PC-3 (cell line): ENCODE data around the gene COL12A1. TPM values are rescaled to one million over a fixed set of nuclear protein-coding genes. Genes with fewer than 3 reads are reported as not detected.

ENCODE experiments used
- ATAC-seq: fragments of 200-7000 bp; cut with Tn5 transposase; 2 replicates; pipeline ENCODE4 v1.9.1; 2020; ENCODE audit warnings: mild to moderate bottlenecking, moderate library complexity
- BruUV-seq: library from RNA; stranded (reverse); fragments of 400-500 nt; replicated peaks from 2 replicates; lab custom pipeline; 2021; lab: Mats Ljungman, UMichigan
- CTCF ChIA-PET: fragments of 300-600 bp; sonication (Branson Sonifier 250); formaldehyde crosslinking; loops from one replicate; lab custom pipeline; 2022; ENCODE audit warnings: antibody characterized with exemption; lab: Charles Lee
- POLR2A ChIA-PET: fragments of 300-600 bp; sonication (Branson Sonifier 250); formaldehyde crosslinking; loops from one replicate; lab custom pipeline; 2022; ENCODE audit warnings: antibody characterized with exemption; ENCODE audit not compliant: unreplicated experiment; lab: Charles Lee
- DNase-seq: peaks from one replicate; pipeline ENCODE4 v3.0.0-alpha.2; 2015
- H2AFZ ChIP-seq: fragments of 300-600 bp; sonication (generic); 2 replicates; pipeline ENCODE4 v1.6.0; 2016; ENCODE audit warnings: antibody characterized with exemption, low read length
- H3F3A ChIP-seq: fragments of 300-600 bp; sonication (generic); one replicate; pipeline ENCODE4 v1.6.0; 2017; ENCODE audit warnings: antibody characterized with exemption, low read length, control low read depth, mild to moderate bottlenecking; ENCODE audit not compliant: unreplicated experiment
- H3K27ac ChIP-seq: fragments of 300-600 bp; sonication (generic); 2 replicates; pipeline ENCODE4 v1.5.1; 2016; ENCODE audit warnings: mild to moderate bottlenecking, low read length
- H3K27me3 ChIP-seq: fragments of 300-600 bp; sonication (generic); 2 replicates; pipeline ENCODE4 v1.6.1; 2016; ENCODE audit warnings: low read length, mixed read lengths
- H3K36me3 ChIP-seq: fragments of 300-600 bp; sonication (generic); 2 replicates; pipeline ENCODE4 v1.6.1; 2016; ENCODE audit warnings: low read depth, mixed run types, low read length, mixed read lengths
- H3K4me1 ChIP-seq: fragments of 300-600 bp; sonication (generic); 2 replicates; pipeline ENCODE4 v1.5.1; 2016; ENCODE audit warnings: low read length; ENCODE audit not compliant: insufficient read depth
- H3K4me2 ChIP-seq: fragments of 300-600 bp; sonication (generic); 2 replicates; pipeline ENCODE4 v1.6.0; 2016; ENCODE audit warnings: low read length
- H3K4me3 ChIP-seq: fragments of 300-600 bp; sonication (generic); 2 replicates; pipeline ENCODE4 v1.5.1; 2016; ENCODE audit warnings: mild to moderate bottlenecking, low read length, mixed read lengths
- H3K79me2 ChIP-seq: fragments of 300-600 bp; sonication (generic); 2 replicates; pipeline ENCODE4 v1.6.1; 2017; ENCODE audit warnings: low read length, mixed read lengths
- H3K9ac ChIP-seq: fragments of 300-600 bp; sonication (generic); 2 replicates; pipeline ENCODE4 v1.6.0; 2016; ENCODE audit warnings: mild to moderate bottlenecking, low read length
- H3K9me2 ChIP-seq: fragments of 300-600 bp; sonication (generic); replicated peaks from 2 replicates; pipeline ENCODE4 v1.6.1; 2016; ENCODE audit warnings: mixed run types, low read length, mixed read lengths
- H3K9me3 ChIP-seq: fragments of 300-600 bp; sonication (generic); 2 replicates; pipeline ENCODE4 v1.6.1; 2016; ENCODE audit warnings: low read length, mixed read lengths
- H4K20me1 ChIP-seq: fragments of 300-600 bp; sonication (generic); 2 replicates; pipeline ENCODE4 v1.6.1; 2016; ENCODE audit warnings: low read length, mixed read lengths
- CTCF ChIP-seq: fragments of 300-600 bp; sonication (generic); conservative IDR thresholded peaks from 2 replicates; pipeline ENCODE4 v1.5.1; 2017; ENCODE audit warnings: antibody characterized with exemption, low read depth, mild to moderate bottlenecking, low read length
- EZH2 ChIP-seq: fragments of 300-600 bp; sonication (generic); IDR thresholded peaks from one replicate; pipeline ENCODE4 v1.6.1; 2017; ENCODE audit warnings: antibody characterized with exemption, mild to moderate bottlenecking, low read length; ENCODE audit not compliant: unreplicated experiment
- EZH2phosphoT487 ChIP-seq: fragments of 300-600 bp; sonication (generic); IDR thresholded peaks from 2 replicates; pipeline ENCODE4 v1.6.1; 2018; ENCODE audit warnings: mild to moderate bottlenecking, antibody characterized with exemption, low read length, borderline replicate concordance
- intact Hi-C: fragments of 100-400 bp; cut with micrococcal nuclease; formaldehyde crosslinking; loops from 2 replicates; pipeline ENCODE4 v1.9.0; 2023
- total RNA-seq: library from RNA; depleted of rRNA; stranded (reverse); fragments of >200 nt; gene quantifications from 2 replicates; pipeline ENCODE4 v1.2.3, GENCODE V29; 2014

COL12A1 gene
- total RNA-seq, 1 experiment from 2014 or later: 24.2 TPM

GRCh38 chr6:75085931-75086635, 119.8 kb downstream of the COL12A1 start:
- H3K9me2 ChIP-seq: no peaks in the 10 kb centered on the region
- H3K4me3 ChIP-seq: no peak overlapping the region
- ChIA-PET CTCF (no interaction called here), POLR2A (no interaction called here)
- H3K27me3 ChIP-seq: no peaks in the 10 kb centered on the region
- TF ChIP-seq CTCF (no peak), EZH2phosphoT487 (no peak), EZH2 (no peak)
- no peak overlapping the region for H3K9ac ChIP-seq
- no peak overlapping the region for H3K27ac ChIP-seq
- ATAC-seq (no peak), DNase-seq (no peak)
- no peaks in the 10 kb centered on the region for H3F3A ChIP-seq
- H4K20me1 ChIP-seq: no peaks in the 10 kb centered on the region
- no TSS peak for BruUV-seq
- no peak overlapping the region for H3K4me2 ChIP-seq
- H3K79me2 ChIP-seq: no peaks in the 10 kb centered on the region
- intact Hi-C loops: no loop called here
- H2AFZ ChIP-seq: no peak overlapping the region
- no peaks in the 10 kb centered on the region for H3K9me3 ChIP-seq
- H3K36me3 ChIP-seq: no peaks in the 10 kb centered on the region
- no peaks in the 10 kb centered on the region for H3K4me1 ChIP-seq

GRCh38 chr6:75084872-75085381, 120.9 kb downstream of the COL12A1 start:
- Histone ChIP-seq H3K27me3 (no peaks in the 10 kb centered on the region), H4K20me1 (no peaks in the 10 kb centered on the region), H3K9me2 (no peaks in the 10 kb centered on the region), H2AFZ (no peak overlapping the region), H3F3A (no peaks in the 10 kb centered on the region), H3K9ac (no peak overlapping the region), H3K4me2 (no peak overlapping the region), H3K36me3 (no peaks in the 10 kb centered on the region), H3K27ac (no peak overlapping the region), H3K9me3 (no peaks in the 10 kb centered on the region), H3K79me2 (no peaks in the 10 kb centered on the region), H3K4me1 (no peaks in the 10 kb centered on the region), H3K4me3 (no peak overlapping the region)
- no peak for ATAC-seq
- DNase-seq: no peak
- CTCF ChIA-PET: no interaction called here
- POLR2A ChIA-PET: no interaction called here
- TF ChIP-seq EZH2: no peak
- TF ChIP-seq CTCF: no peak
- TF ChIP-seq EZH2phosphoT487: no peak
- intact Hi-C loops: no loop called here
- BruUV-seq: no TSS peak

GRCh38 chr6:75084018-75084417, 121.8 kb downstream of the COL12A1 start:
- CTCF ChIA-PET: no interaction called here
- H3K9ac ChIP-seq: no peak overlapping the region
- no peak for TF ChIP-seq CTCF
- H3K4me3 ChIP-seq: no peak overlapping the region
- POLR2A ChIA-PET: no interaction called here
- DNase-seq (no peak), ATAC-seq (no peak)
- H3K9me2 ChIP-seq: no peaks in the 10 kb centered on the region
- no peaks in the 10 kb centered on the region for H3F3A ChIP-seq
- intact Hi-C loops: no loop called here
- H3K79me2 ChIP-seq: no peaks in the 10 kb centered on the region
- no TSS peak for BruUV-seq
- no peak overlapping the region for H3K4me2 ChIP-seq
- H2AFZ ChIP-seq: no peak overlapping the region
- no peaks in the 10 kb centered on the region for H4K20me1 ChIP-seq
- H3K4me1 ChIP-seq: no peaks in the 10 kb centered on the region
- H3K27ac ChIP-seq: no peak overlapping the region
- H3K27me3 ChIP-seq: no peaks in the 10 kb centered on the region
- no peaks in the 10 kb centered on the region for H3K36me3 ChIP-seq
- no peaks in the 10 kb centered on the region for H3K9me3 ChIP-seq
